HG03521 (cell line): ENCODE data around the gene C6orf89.
A peak's percentile ranks its signal among the peaks of the same experiment; 100 is the strongest.

Experiments
- ATAC-seq: cut with Tn5 transposase; IDR thresholded peaks from one replicate; pipeline ENCODE4 v1.9.1; 2021; ENCODE audit warnings: mild to moderate bottlenecking, moderate library complexity; ENCODE audit not compliant: unreplicated experiment

The C6orf89 gene

GRCh38 chr6:36852481-36853147 lies 33.1 kb upstream of the C6orf89 start:
- no peak for ATAC-seq

DNA sequence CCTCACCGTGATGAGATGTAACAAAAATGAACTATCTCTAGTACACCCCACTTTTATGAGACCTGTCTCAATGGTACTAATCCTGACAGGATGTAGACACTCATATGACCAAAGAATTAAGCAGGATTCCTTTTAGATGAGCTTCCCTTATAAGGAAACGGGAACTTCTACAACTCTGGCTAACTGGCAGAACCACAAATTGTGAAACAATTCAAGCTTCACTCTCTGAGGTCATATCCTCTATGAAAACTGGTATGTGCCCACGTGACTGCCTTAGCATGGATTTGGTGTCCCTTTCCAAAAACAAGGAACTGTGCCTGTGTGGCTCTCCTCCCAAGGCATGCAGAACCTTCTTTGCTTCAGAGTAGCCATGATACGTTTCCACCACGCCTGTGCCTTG lies 32.4 kb upstream of the C6orf89 start:
- no peak for ATAC-seq

DNA sequence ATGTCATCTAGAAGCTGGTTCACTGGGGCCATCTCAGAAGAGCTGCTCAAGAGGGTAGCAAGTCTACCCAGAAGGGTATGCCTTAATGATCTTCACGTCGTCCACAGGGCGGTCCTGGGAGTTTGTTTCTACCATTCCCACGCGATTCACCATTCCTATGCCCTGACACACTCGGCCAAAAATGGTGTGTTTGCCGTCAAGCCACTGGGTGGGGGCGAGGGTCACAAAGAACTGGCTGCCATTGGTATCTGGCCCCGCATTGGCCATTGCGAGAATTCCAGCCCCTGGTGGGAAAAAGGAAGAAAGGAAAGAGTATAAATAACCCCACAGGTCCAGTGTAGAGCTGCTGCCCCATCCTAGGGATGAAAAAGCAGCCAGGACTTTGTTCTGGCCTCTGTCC lies 30.0 kb upstream of the C6orf89 start:
- no peak for ATAC-seq

GRCh38 chr6:36856277-36856676 lies 29.5 kb upstream of the C6orf89 start:
- no peak for ATAC-seq

DNA sequence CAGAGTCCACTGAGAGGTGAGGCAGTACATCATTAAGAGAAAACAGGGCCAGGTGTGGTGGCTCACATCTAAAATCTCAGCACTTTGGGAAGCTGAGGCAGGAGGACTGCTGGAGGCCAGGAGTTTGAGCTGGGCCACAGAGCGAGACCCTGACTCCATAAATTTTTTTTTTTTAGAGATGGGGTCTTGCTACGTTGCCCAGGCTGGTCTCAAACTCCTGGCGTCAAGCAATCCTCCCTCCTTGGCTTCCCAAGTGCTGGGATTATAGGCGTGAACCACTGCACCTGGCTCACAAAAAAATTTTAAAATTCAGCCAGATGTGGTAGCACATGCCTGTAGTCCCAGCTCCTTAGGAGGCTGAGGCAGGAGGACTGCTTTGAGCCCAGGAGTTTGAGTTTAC lies 28.4 kb upstream of the C6orf89 start:
- ATAC-seq = no peak

DNA sequence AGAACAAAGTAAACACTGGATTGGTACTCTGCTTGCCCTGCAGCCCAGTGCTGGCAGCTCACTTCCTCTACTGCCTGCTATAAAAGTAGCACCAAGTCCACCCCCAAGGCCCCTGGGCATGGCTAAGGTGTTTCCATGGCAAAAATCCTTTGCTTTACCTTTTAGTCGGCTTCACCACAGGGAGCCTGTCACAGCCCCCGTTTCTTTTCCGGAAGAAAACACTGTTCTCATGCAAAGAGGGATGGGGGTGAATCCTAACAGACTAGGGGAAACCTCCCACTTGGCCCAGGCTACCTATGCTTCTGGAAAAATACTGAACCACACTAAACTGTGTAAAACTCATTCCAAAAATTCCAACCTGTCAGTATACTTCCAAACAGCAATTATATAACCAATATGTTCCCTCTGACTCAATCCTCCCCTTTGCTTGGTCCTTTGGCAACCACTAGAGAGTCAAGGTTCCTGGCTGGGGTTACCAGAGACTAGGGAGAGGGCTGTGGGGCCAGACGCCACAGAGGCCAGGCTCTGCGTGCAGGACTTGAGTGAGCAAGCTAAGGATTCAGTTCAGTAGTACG lies 27.3 kb upstream of the C6orf89 start:
- no peak for ATAC-seq

GRCh38 chr6:36860126-36860525 lies 25.6 kb upstream of the C6orf89 start:
- ATAC-seq = no peak

GRCh38 chr6:36862164-36862847 lies 23.4 kb upstream of the C6orf89 start:
- no peak for ATAC-seq

DNA sequence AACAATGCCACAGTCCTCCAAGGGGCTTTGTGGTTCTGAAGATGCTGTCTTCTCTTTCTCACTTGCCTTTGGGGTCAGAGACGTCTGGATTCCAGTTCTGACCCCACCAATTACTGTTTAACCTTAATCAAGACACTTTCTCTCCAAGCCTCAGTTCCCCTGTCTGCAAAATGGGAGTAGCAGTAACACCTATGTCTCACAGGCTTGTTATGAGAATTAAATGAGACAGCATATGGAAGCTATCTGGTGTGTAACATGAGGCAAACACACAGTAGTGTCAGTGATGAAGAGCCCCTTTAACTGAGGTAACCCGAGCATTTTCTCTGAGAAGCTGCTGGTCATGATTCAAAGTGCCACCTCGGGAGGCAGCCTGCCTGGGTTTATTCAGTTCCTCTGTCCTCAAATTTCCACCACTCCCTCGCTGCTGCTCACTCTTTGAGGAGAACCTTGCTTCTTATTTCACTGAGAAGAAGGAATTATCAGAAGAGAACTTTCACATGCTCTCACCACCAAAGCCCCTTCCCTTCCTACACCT lies 22.8 kb upstream of the C6orf89 start:
- ATAC-seq = no peak

DNA sequence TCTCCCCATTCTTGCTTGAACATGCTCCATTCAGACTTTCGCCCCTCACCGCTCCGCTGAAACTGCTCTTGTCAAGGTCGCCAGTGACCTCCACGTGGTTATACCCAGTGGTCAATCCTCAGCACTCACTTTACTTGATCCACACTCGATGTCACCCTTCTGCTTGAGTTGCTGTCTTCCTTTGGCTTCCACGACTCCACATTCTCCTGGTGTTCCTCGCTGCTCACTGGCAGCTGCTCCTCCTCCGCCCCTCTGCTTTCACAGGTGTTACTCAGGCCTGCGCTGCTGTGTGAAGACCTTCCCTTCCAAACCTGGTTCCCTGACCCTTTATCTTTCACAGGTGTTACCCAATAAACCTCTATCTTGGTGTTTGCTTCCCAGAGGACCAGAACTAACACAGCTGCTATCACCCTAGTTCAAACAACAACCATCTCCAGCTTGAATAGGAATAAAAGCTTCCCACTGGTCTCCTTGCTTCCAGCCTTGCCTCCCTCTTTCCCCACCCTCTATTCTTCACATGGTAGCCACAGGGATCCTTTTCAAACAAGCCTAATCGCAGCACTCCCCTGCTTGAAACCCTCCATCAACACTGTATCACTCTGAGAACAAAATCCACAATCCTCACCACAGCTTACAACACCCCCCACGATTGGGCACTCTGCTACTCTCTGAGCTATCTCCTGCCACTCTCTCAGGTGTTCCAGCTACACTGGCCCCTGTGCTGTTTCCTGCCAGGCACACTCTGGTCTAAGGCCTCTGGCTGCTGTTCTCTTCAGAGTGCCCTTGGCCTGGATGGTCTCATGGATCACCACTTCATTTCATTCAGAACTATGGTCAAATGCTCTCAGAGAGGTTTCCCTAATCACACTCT lies 21.8 kb upstream of the C6orf89 start:
- no peak for ATAC-seq

GRCh38 chr6:36865835-36866234 lies 19.9 kb upstream of the C6orf89 start:
- no peak for ATAC-seq

DNA sequence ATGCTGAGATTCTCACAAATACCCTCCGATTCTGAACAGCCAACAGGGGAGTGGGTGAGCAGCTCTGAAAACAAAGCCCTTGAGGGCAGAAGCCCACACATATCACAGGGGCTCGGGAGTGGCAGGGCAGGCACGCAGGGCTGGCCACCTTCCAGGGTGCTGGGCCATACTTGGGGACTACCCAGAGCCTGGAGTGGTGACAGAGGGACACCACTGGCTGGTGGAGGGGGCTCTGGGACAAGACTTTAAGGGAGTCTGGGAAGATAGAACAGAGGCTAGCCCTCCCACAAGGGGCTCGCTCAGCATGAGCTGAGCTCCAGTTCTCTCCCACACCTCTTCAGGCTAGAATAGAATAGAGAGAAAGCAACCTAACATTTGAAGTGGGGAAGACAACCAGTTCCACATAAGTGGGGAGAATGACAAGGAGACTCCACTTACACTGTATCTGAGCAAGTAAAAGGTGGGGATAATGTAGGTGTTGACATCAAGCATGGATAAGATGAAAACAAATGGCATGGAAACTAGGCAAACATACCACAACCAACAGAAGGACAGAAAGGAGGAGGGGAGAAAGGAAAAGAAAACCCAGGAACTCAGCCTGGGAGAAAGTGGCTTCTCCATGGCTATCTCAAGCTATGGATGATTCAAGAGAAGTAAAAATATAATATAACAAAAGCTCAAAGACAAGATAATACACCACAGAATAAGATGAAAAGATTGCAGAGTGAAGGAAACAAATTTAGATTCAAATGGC lies 18.1 kb upstream of the C6orf89 start:
- no peak for ATAC-seq

DNA sequence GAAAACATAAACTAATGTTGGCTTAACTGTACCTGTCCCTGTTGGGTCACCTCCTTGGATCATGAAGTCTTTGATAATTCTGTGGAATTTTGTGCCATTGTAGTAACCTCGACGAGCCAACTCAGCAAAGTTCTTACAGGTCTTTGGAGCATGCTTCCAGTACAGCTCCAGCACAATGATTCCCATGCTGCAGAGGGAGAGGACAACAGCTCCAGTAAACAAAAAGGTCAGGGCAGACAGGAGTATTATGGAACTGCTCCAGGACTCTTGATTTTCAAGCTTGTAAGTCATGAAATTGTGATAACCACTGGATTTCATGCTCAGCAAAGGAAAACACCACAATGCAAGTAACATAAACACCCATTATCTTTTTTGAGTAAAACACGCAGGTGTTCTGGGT lies 14.1 kb upstream of the C6orf89 start:
- ATAC-seq = no peak

DNA sequence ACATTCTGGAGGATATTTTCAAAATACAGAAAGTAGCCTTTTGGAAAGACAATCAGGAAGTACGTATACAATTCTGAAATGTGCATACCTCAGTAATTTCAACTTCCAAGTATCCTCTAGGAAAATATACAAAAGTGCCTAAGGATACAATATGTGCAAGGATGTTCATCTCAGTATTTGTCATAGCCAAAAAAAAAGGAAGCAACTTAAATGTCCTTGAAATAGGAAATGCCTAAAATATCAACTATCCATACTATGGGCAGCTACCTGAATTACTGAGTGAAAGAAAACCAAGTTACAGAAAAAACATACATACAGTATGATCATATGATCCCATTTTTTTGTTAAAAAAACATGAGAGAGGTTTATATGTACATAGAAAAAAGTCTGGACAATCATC lies 12.6 kb upstream of the C6orf89 start:
- no peak for ATAC-seq

GRCh38 chr6:36873612-36874442 lies 11.9 kb upstream of the C6orf89 start:
- no peak for ATAC-seq

GRCh38 chr6:36874443-36875249 lies 11.1 kb upstream of the C6orf89 start, which contains the start of gene PPIL1:
PPIL1 (minus strand) TSS chr6:36874803; CDS start chr6:36874772, 31 bp downstream.
- ATAC-seq = peak; percentile 72

GRCh38 chr6:36875250-36875633 lies 10.5 kb upstream of the C6orf89 start:
- no peak for ATAC-seq

DNA sequence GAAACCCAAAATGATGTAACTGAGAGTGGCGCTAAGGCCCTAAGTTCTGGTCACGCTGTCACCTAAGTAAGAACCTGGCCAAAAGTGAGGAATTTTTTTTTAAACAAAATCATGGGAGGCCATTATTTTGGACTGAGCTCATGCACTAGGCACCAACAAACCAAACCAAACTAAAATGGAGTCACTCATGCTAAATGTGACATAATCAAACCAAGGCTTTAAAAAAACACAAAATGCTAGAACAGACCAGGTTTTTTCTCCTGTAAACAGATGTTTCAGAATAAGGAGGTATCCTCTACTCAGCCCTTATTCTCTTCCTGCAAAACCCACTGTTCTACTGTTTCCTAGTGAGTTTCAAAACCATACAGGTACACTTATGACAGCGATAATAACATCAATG lies 1.1 kb upstream of the C6orf89 start:
- ATAC-seq = no peak
